ENCODE measurements around the gene SUN2. TPM values are rescaled to one million over a fixed set of nuclear protein-coding genes. Genes with fewer than 3 reads are reported as not detected.

Gene SUN2
- total RNA-seq, 1 donor from 2014 or later = 124 TPM

- no peak overlapping the region for H3K4me3 Mint-ChIP-seq (ENCODE audit: unreplicated experiment)
- peaks cover 28% of the 10 kb centered on the region for H3K27me3 Mint-ChIP-seq (ENCODE audit: low read depth)
- peaks cover 12% of the 10 kb centered on the region for H3K4me1 Mint-ChIP-seq (ENCODE audit: low read depth)
- peaks cover 3% of the 10 kb centered on the region for H3K9me3 Mint-ChIP-seq (ENCODE audit: low read depth)
- no peak for DNase-seq (ENCODE audit: low spot score)
- H3K36me3 Mint-ChIP-seq (ENCODE audit: low read depth) = peaks cover 2% of the 10 kb centered on the region
- TF ChIP-seq CTCF (IDR thresholded peaks at IDR 0.05) = no peak
- no peak overlapping the region for H3K27ac Mint-ChIP-seq (ENCODE audit: unreplicated experiment)
Measured at GRCh38 chr22:38796262-38796957, 40.6 kb upstream of the SUN2 start.

GRCh38 chr22:38795569-38795968 is 39.8 kb upstream of the SUN2 start:
- no peak for DNase-seq (ENCODE audit: low spot score)
- Mint-ChIP-seq H3K9me3 (ENCODE audit: low read depth) (peaks cover 3% of the 10 kb centered on the region), H3K36me3 (ENCODE audit: low read depth) (peaks cover 2% of the 10 kb centered on the region), H3K27ac (ENCODE audit: unreplicated experiment) (no peak overlapping the region), H3K27me3 (ENCODE audit: low read depth) (peaks cover 28% of the 10 kb centered on the region), H3K4me1 (ENCODE audit: low read depth) (peaks cover 12% of the 10 kb centered on the region), H3K4me3 (ENCODE audit: unreplicated experiment) (no peak overlapping the region)
- no peak for TF ChIP-seq CTCF (IDR thresholded peaks at IDR 0.05)

- H3K4me1 Mint-ChIP-seq (ENCODE audit: low read depth) = peaks cover 12% of the 10 kb centered on the region
Measured at GRCh38 chr22:38793721-38794466, 38.1 kb upstream of the SUN2 start, which contains the start of gene DNAL4. Gene DNAL4, minus strand, starts transcription at chr22:38794143. Its CDS starts 11,412 bp downstream, at chr22:38782731.

GRCh38 chr22:38793317-38793716 is 37.5 kb upstream of the SUN2 start:
- H3K9me3 Mint-ChIP-seq (ENCODE audit: low read depth) = no peaks in the 10 kb centered on the region
- no peaks in the 10 kb centered on the region for H3K36me3 Mint-ChIP-seq (ENCODE audit: low read depth)
- H3K4me3 Mint-ChIP-seq (ENCODE audit: unreplicated experiment) = peak overlapping the region; percentile 81
- no peak for TF ChIP-seq CTCF (IDR thresholded peaks at IDR 0.05)
- peak overlapping the region; percentile 70 for H3K27ac Mint-ChIP-seq (ENCODE audit: unreplicated experiment)
- DNase-seq (ENCODE audit: low spot score) = no peak
- H3K4me1 Mint-ChIP-seq (ENCODE audit: low read depth) = peaks cover 12% of the 10 kb centered on the region
- peaks cover 22% of the 10 kb centered on the region for H3K27me3 Mint-ChIP-seq (ENCODE audit: low read depth)

More at GRCh38 chr22:38793721-38794466, 38.1 kb upstream of the SUN2 start, which contains the start of gene DNAL4:
- Mint-ChIP-seq H3K27ac (ENCODE audit: unreplicated experiment) (peak within 1 kb of the TSS; percentile 70), H3K36me3 (ENCODE audit: low read depth) (peaks cover 2% of the 10 kb centered on the region), H3K27me3 (ENCODE audit: low read depth) (peaks cover 27% of the 10 kb centered on the region), H3K9me3 (ENCODE audit: low read depth) (peaks cover 2% of the 10 kb centered on the region), H3K4me3 (ENCODE audit: unreplicated experiment) (peak within 1 kb of the TSS; percentile 81)
- DNase-seq (ENCODE audit: low spot score) = no peak
- TF ChIP-seq CTCF (IDR thresholded peaks at IDR 0.05) = no peak

- Mint-ChIP-seq H3K36me3 (ENCODE audit: low read depth) (no peaks in the 10 kb centered on the region), H3K27me3 (ENCODE audit: low read depth) (peaks cover 17% of the 10 kb centered on the region), H3K4me3 (ENCODE audit: unreplicated experiment) (peak overlapping the region; percentile 81), H3K27ac (ENCODE audit: unreplicated experiment) (peak overlapping the region; percentile 70), H3K9me3 (ENCODE audit: low read depth) (no peaks in the 10 kb centered on the region), H3K4me1 (ENCODE audit: low read depth) (peaks cover 12% of the 10 kb centered on the region)
- no peak for TF ChIP-seq CTCF (IDR thresholded peaks at IDR 0.05)
- DNase-seq (ENCODE audit: low spot score) = no peak
Measured at GRCh38 chr22:38792833-38793232, 37.0 kb upstream of the SUN2 start.

Measured in chondrocyte (in vitro differentiated cells).